Measurements from ENCODE around the gene SLC19A1. TPM values are rescaled to one million over a fixed set of nuclear protein-coding genes. Genes with fewer than 3 reads are reported as not detected.
"Not testable (repeated sequence)": the region's sequence is repeated elsewhere in the genome, so short reads cannot be mapped to it uniquely, and the experiment has no call there.

SLC19A1 gene
- total RNA-seq, 1 donor from 2014 or later = 10.2 TPM

GRCh38 chr21:45538381-45539045 is 3.7 kb downstream of the SLC19A1 start:
- ATAC-seq (no peak), DNase-seq (ENCODE audit: low spot score) (peak; percentile 52)
- intact Hi-C loops (cut with DNase I) = loop anchor here (10.0 kb wide), 1 partner anchor 54 kb away; no protein-coding TSS in a partner anchor

DNA sequence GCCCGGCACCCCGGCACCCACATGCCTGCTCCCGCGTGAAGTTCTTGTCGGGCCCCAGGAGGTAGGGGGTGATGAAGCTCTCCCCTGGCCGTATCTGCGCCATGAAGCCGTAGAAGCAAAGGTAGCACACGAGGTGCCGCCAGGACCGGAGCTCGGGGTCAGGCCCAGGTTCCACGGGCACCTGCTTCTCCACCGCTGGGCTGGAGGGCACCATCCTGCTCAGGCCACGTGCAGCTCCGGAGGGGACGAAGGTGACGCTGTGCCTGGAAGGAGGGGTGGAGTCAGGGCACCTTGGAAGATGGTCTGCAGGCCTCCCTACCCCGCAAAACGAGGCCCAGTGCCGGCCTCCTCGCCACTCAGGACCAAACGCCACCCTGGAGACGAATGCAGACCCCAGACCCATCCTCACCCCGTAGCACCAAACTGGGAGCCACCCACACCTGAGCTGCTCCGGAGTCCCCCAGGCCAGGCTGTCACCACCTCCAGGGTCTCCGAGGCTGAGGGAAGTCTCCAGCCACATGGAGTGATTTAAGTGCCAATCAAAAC is 4.4 kb downstream of the SLC19A1 start:
- ATAC-seq (no peak), DNase-seq (ENCODE audit: low spot score) (peak; percentile 56)
- intact Hi-C loops (cut with DNase I) = loop anchor here (10.0 kb wide), 1 partner anchor 53 kb away; no protein-coding TSS in a partner anchor

GRCh38 chr21:45537111-45537745 is 5.0 kb downstream of the SLC19A1 start:
- no peak for ATAC-seq
- peak; percentile 50 for DNase-seq (ENCODE audit: low spot score)
- intact Hi-C loops (cut with DNase I) = loop anchor here (10.0 kb wide), 1 partner anchor 52 kb away; no protein-coding TSS in a partner anchor

GRCh38 chr21:45536301-45537081 is 5.7 kb downstream of the SLC19A1 start:
- DNase-seq (ENCODE audit: low spot score) (peak; percentile 56), ATAC-seq (no peak)
- intact Hi-C loops (cut with DNase I) = loop anchor here (10.0 kb wide), 1 partner anchor 52 kb away; no protein-coding TSS in a partner anchor

DNA sequence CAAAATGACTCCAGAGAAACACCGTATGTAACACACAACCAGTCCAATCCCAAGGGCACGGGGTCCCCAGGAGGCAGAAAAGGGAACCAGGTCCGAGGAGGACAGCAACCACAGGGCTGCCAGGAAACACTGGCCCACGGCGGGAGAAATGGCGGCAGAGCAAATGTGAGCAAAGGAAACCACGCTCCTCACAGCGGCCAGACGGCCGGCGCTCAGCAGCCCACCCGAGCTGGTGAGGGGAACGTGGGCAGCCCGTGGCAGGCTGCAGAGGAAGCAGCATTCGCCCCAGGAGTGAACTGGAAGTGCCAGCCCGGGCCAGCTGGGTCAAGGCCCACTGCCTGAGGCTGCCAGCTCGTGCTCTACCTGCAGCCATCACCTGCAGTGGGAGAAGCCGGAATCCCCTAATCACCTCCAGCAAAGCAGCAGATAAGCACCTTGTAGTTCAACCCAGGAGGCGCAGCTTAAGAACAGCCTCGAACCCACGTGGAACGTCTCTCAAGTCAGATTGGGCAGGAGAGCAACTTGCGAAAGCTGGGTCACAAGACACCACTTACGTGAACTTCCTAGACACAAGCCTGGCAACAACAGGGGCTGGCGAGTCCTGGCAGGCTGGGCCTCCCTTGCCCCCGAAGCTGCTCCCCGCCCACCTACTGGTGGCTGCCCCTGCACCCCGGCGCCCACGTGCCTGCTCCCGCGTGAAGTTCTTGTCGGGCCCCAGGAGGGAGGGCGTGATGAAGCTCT is 6.7 kb downstream of the SLC19A1 start:
- ATAC-seq (peak; percentile 14), DNase-seq (ENCODE audit: low spot score) (peak; percentile 65)
- intact Hi-C loops (cut with DNase I) = loop anchor here (10.0 kb wide), 1 partner anchor 51 kb away; no protein-coding TSS in a partner anchor

- DNase-seq (ENCODE audit: low spot score) = no peak
- intact Hi-C loops (cut with DNase I) = loop anchor here (10.0 kb wide), 1 partner anchor 50 kb away; no protein-coding TSS in a partner anchor
- ATAC-seq = peak; percentile 41
Measured at GRCh38 chr21:45534636-45535331, 7.5 kb downstream of the SLC19A1 start.

DNA sequence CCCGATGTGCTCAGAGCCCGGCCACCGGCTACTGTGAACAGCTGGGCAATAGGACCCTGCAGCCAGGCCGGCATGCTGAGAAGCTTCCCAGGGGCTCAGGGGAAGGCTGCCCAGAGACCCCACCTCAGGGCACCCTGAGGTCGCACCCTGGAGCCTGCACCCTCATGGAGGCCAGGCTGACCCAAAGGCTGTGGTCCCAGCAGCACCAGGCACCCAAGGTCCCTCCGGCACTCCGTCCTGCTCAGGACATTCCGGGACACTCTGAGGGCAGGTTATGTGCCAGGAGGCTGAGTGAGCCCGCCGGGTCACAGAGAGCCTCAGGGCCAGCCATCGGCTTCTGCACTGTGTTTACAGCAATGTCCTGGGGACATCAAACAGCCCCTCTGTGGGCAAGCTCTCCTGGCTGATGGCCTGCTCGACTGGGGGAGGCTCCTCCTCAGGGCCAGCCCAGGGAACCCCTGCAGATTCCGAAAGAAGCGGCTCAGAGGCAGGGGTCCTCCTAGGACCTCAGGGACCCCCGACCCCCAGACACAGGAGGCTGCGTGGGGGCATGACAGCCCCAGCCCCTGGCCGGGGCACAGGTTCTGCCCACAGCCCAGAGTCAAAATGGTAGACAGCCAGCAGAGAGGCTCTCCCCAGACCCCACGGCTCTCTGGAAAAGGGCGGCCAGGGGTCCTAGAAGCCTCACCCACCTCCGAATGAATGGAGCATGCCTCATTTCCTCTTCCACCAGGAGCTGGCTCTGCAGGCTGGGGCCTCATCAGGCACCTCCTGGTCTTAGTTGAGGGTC is 8.2 kb downstream of the SLC19A1 start:
- no peak for ATAC-seq
- peak; percentile 57 for DNase-seq (ENCODE audit: low spot score)
- intact Hi-C loops (cut with DNase I) = loop anchor here (10.0 kb wide), 1 partner anchor 49 kb away; no protein-coding TSS in a partner anchor

DNA sequence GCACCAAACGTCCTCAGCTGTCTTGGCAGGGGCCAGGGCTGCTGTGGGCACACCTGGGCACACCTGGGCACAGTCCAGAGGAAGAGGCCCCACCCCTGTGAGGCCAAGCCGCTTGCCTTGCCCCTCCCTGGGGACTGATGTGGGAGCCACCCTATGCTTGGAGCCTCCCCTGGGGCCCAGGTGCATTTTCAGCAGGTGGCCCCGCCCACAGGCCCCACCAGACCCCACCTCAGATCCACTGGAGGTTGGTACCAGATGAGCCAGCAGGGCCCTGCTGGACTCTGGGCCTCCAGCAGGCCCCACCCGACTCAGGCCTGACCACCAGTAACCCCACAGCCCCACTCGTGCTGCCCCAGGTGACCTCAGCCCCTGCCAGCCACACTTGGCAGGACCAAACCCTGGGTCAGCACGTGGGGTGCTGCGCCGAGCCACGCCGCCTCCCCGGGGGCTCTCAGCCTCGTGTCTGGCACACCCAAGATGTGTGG is 8.8 kb downstream of the SLC19A1 start:
- DNase-seq (ENCODE audit: low spot score) (peak; percentile 57), ATAC-seq (no peak)
- intact Hi-C loops (cut with DNase I) = loop anchor here (10.0 kb wide), 1 partner anchor 49 kb away; no protein-coding TSS in a partner anchor

- DNase-seq (ENCODE audit: low spot score) (peak; percentile 51), ATAC-seq (no peak)
- intact Hi-C loops (cut with DNase I) = loop anchor here (10.0 kb wide), 1 partner anchor 48 kb away; no protein-coding TSS in a partner anchor
Measured at GRCh38 chr21:45532826-45533360, 9.3 kb downstream of the SLC19A1 start.

GRCh38 chr21:45531393-45532215 is 10.6 kb downstream of the SLC19A1 start:
- ATAC-seq = no peak
- intact Hi-C loops (cut with DNase I) = loop anchor here (10.0 kb wide), 1 partner anchor 47 kb away; no protein-coding TSS in a partner anchor
- DNase-seq (ENCODE audit: low spot score) = peak; percentile 56

DNA sequence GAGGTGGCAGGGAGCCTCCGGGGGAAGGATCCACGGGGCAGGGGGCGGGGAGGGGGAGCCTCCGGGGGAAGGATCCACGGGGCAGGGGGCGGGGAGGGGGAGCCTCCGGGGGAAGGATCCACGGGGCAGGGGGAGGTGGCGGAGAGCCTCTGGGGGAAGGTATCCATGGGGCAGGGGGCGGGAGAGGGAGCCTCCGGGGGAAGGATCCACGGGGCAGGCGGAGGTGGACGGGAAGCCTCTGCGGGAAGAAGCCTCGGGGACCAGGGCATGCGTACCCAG is 11.2 kb downstream of the SLC19A1 start:
- intact Hi-C loops (cut with DNase I) = loop anchor here (10.0 kb wide), 1 partner anchor 46 kb away; no protein-coding TSS in a partner anchor
- not testable (repeated sequence) for ATAC-seq; DNase-seq (ENCODE audit: low spot score)

- intact Hi-C loops (cut with DNase I) = loop anchor here (10.0 kb wide), 1 partner anchor 46 kb away; no protein-coding TSS in a partner anchor
- ATAC-seq (no peak), DNase-seq (ENCODE audit: low spot score) (peak; percentile 51)
Measured at GRCh38 chr21:45530423-45531113, 11.7 kb downstream of the SLC19A1 start.

DNA sequence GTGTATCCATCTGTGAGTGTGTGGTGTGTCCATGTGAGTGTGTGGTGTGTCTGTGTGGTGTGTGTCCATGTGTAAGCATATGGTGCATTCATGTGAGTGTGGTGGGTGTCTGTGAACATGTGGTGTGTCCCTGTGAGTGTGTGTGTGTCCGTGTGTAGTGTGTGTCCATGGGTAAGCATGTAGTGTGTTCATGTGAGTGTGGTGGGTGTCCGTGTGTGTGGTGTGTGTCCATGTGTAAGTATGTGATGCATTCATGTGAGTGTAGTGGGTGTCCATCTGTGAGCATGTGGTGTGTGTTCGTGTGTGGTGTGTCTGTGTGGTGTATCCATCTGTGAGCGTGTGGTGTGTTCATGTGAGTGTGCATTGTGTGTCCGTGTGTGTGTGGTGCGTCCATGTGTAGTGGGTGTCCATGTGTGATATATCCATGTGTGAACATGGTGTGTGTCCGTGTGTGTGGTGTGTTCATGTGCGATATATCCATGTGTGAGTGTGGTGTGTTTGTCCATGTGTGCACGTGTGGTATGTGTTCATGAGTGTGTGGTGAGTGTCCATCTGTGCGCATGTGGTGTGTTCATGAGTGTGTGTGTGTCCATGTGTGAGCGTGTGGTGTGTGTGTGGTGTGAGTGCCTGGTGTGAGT is 12.3 kb downstream of the SLC19A1 start:
- peak; percentile 10 for DNase-seq (ENCODE audit: low spot score)
- intact Hi-C loops (cut with DNase I) = loop anchor here (10.0 kb wide), 1 partner anchor 45 kb away; no protein-coding TSS in a partner anchor
- no peak for ATAC-seq

DNA sequence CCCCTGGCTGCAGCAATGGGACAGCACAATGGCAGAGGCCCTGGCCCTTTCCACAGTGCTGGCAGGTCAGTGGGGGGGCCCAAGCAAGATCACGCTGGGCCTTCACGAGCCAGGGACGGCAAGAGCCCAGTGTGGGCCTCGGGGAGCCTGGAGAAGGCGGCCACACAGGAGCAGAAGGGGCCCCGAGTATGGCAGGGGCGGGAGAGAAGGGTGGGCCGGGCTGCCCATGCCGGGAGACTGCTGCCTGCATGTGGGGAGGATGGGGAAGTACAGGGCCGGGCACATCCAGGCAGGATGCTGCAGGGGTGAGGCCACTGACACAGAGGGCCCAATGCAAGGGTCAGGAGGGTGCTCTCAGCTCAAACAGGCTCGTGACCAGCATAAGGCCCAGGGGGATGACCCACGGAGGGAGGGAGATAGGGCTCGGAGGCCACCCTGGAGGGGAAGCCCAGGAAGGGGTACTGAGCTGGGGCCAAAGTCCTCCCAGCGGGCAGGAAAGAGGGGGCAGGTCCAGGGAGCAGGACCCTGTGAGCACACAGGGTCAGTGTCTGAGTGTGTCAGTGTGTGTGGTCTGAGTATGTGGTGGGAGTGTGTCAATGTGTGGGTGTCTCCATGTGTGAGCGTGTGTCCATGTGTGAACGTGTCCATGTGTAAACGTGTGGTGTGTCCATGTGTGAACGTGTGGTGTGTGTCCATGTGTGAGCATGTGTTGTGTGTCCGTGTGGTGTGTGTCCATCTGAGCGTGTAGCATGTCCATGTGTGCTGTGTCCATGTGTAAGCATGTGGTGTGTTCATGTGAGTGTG is 13.1 kb downstream of the SLC19A1 start:
- DNase-seq (ENCODE audit: low spot score) = peak; percentile 49
- ATAC-seq = no peak
- intact Hi-C loops (cut with DNase I) = no loop called here

All from sciatic nerve (tissue), 2 donors.